PC-9 (cell line): Measurements from ENCODE around the gene SDHB.

ENCODE experiments used
- EZH2 ChIP-seq: fragments of 200-600 bp; sonication (generic); IDR thresholded peaks from 2 replicates; pipeline ENCODE4 v1.8.0; 2017; ENCODE audit warnings: antibody characterized with exemption, low read depth
- TF ChIP-seq, protein P1 (sequence below): fragments of 200-600 bp; sonication (generic); conservative IDR thresholded peaks from 2 replicates; pipeline ENCODE4 v1.6.1; 2017; ENCODE audit warnings: mixed run types, antibody characterized with exemption, mild to moderate bottlenecking, moderate library complexity

DNA sequence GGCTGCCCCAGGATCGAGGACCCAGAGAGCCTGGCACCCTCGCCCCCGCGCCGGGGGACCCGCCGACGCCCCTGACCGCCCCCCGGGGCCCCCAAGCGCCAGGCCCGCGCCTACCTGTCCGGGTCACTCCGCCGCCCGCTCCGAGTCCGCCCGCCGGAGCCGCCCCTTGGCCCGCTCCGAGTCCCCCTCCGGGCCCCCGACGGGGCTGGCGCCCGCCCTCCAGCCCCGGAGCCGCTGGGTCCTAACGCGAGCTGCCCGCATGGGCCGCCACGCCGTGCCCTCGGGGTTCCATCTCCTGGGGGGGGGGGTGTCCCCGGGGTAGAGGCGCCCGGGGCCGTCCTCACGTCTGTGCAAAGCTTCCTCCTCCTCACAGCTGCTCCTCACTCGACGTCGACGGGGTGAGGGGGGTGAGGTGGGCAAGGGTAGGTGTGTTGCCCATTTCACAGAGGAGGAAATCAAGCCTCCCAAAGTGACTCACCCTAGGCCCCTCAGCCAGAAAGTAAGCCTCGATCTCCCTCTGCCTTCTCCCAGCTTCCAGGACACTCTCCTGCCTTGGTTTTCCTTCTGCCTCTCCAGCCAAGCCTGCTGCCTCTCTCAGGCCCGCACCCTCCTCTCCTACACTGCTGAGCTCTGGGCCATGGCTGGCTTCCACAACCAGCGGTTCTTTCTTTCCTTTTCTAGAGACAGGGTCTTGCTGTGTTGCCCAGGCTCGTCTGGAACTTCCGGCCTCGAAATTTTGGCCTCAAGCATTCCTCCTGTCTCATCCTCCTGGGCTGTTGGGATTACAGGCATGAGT is 73.2 kb downstream of the SDHB start, which contains the start of gene MFAP2:
- TF ChIP-seq, protein P1, sequence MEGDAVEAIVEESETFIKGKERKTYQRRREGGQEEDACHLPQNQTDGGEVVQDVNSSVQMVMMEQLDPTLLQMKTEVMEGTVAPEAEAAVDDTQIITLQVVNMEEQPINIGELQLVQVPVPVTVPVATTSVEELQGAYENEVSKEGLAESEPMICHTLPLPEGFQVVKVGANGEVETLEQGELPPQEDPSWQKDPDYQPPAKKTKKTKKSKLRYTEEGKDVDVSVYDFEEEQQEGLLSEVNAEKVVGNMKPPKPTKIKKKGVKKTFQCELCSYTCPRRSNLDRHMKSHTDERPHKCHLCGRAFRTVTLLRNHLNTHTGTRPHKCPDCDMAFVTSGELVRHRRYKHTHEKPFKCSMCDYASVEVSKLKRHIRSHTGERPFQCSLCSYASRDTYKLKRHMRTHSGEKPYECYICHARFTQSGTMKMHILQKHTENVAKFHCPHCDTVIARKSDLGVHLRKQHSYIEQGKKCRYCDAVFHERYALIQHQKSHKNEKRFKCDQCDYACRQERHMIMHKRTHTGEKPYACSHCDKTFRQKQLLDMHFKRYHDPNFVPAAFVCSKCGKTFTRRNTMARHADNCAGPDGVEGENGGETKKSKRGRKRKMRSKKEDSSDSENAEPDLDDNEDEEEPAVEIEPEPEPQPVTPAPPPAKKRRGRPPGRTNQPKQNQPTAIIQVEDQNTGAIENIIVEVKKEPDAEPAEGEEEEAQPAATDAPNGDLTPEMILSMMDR, result no peak
- no peak for TF ChIP-seq EZH2
